Measurements from ENCODE around the gene LASP1.
"Not testable (repeated sequence)": the region's sequence is repeated elsewhere in the genome, so short reads cannot be mapped to it uniquely, and the experiment has no call there.

Gene LASP1

DNA sequence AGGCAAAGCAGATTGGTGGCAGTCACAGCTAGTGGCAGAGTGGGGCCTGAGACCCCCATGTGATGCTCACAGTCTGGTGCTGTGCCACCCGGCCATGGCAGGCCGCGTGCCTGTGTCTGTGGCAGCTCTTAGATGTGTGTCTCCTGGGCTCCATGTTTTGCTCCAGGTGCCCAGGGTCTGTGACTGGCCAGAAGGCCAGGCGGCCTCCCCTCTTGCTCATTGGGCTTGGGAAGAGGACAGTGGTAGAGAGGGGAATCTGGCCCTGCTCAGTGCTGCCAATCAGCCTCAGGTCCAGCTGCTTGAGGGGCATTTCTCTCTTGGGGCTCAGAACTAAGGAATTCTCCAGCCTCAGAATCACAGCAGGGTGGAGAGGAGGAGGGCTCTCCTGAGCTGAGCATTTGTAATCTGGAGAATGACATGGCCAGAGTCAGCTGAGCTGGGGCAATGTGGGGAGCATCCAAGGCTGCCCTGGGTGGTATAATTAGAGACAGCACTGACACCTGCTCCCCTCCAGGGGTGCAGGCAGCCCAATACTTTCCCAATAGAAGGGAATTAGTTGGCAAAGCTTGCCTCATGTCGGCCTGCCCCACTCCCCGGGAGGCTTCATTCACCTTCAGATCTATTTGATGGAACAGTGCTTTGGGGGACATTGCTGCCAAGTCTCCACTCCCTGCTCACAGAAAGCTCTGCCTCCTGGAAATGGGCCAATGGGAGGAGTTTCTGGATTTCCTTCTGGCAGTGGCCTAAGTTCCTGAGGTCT is 52.9 kb downstream of the LASP1 start:
- peaks cover 48% of the 10 kb centered on the region for H3K4me1 ChIP-seq (ENCODE audit: control insufficient read depth, insufficient read depth, low read length)
- no peaks in the 10 kb centered on the region for H3K27me3 ChIP-seq (replicated peaks; ENCODE audit: control insufficient read depth, insufficient read depth, low read length)
- DNase-seq (ENCODE audit: low read depth), result peak; percentile 70
- no peak overlapping the region for H3K9ac ChIP-seq (ENCODE audit: low read length)
- H3K4me3 ChIP-seq (ENCODE audit: low read length), result no peak overlapping the region
- H3K9me3 ChIP-seq (ENCODE audit: control insufficient read depth, low read length), result no peaks in the 10 kb centered on the region
- H3K36me3 ChIP-seq (ENCODE audit: control insufficient read depth, insufficient read depth, low read length, severe bottlenecking), result peaks cover 31% of the 10 kb centered on the region

DNA sequence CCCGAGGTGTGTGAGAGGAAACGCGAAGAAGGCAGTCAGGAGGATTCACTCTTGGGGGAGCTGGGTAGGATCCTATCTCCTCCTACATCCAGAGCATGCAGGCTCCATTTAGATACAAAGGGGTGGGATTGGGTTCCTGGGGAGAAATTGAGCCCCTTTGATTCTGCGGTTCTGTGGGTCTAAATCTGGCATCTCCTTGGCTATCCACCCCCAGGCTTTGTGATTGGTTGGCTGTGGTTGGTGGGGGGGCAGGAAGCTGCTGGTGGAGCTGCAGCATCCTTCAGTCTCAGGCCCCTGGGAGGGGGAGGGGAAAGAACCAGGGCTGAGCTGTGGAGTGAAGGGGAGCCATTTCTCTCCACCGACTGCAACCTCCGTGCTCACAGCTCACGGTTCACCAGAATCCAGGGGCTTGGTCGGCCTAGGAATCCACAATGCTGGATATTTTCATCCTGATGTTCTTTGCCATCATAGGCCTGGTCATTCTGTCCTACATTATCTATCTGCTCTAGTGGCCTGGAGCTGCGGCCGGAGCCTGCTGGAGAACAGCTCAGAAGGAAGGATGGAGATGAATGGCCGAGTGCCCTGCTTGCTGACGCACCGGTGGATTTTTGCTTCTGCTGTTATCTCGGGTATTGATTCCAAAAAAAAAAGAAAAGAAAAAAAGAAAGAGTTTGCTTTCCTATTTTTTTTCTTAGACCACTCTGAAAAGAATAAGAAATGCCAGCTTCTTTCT is 55.6 kb downstream of the LASP1 start, which contains the start of gene LASP1NB:
TSS of gene LASP1NB (plus strand) at position 352 of the 733 bp plus-strand sequence.
- Histone ChIP-seq H3K36me3 (ENCODE audit: control insufficient read depth, insufficient read depth, low read length, severe bottlenecking) (peaks cover 3% of the 10 kb centered on the region), H3K9me3 (ENCODE audit: control insufficient read depth, low read length) (no peaks in the 10 kb centered on the region), H3K27me3 (replicated peaks; ENCODE audit: control insufficient read depth, insufficient read depth, low read length) (no peaks in the 10 kb centered on the region), H3K9ac (ENCODE audit: low read length) (no peak within 1 kb of the TSS), H3K4me1 (ENCODE audit: control insufficient read depth, insufficient read depth, low read length) (peaks cover 39% of the 10 kb centered on the region), H3K4me3 (ENCODE audit: low read length) (no peak within 1 kb of the TSS)
- DNase-seq (ENCODE audit: low read depth), result no peak

DNA sequence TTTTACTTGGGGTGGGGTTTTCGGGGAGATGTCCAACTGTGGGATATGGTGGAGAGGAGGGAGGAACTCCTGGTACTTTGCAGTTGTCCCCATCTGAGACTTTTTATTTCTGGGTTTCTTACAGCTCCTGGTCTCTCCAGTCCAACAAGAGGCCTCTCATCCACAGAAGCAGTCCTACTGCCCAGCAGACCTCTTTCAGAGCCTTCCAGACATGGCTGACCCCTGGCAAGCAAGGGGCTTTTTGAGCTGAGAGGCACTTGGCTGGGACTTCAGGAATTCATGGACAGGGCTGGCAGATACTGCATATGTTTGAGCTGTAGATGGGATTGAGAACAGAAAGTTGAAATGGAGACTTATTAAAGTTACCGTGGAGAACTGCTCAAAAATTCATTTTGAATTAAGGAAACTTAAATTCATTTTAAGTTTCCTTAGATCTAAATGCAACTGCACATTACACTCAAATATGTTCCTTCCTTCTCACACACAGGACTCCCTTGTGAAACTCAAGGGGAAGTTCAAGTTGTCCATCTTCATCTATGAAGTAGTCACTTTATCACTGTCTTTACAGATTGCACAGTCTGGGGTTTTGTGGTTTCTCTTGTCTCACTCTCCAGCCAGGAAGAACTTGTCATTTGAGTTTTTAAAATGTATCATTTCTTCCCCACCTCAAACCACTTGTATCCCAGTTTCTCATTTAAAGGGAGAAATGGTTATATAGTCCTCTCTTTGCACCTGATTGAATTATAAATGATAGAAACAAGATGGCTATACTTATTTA is 56.6 kb downstream of the LASP1 start:
- H3K9ac ChIP-seq (ENCODE audit: low read length), result no peak overlapping the region
- no peaks in the 10 kb centered on the region for H3K27me3 ChIP-seq (replicated peaks; ENCODE audit: control insufficient read depth, insufficient read depth, low read length)
- DNase-seq (ENCODE audit: low read depth), result no peak
- H3K4me3 ChIP-seq (ENCODE audit: low read length), result no peak overlapping the region
- no peaks in the 10 kb centered on the region for H3K36me3 ChIP-seq (ENCODE audit: control insufficient read depth, insufficient read depth, low read length, severe bottlenecking)
- H3K4me1 ChIP-seq (ENCODE audit: control insufficient read depth, insufficient read depth, low read length), result peaks cover 28% of the 10 kb centered on the region
- no peaks in the 10 kb centered on the region for H3K9me3 ChIP-seq (ENCODE audit: control insufficient read depth, low read length)

DNA sequence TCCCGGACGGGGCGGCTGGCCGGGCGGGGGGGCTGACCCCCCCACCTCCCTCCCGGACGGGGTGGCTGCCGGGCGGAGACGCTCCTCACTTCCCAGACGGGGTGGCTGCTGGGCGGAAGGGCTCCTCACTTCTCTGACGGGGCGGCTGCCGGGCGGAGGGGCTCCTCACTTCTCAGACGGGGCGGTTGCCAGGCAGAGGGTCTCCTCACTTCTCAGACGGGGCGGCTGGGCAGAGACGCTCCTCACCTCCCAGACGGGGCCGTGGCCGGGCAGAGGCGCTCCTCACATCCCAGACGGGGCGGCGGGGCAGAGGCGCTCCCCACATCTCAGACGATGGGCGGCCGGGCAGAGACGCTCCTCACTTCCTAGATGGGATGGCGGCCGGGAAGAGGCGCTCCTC is 60.9 kb downstream of the LASP1 start:
- not testable (repeated sequence) for H3K9ac ChIP-seq (ENCODE audit: low read length); H3K9me3 ChIP-seq (ENCODE audit: control insufficient read depth, low read length); H3K4me3 ChIP-seq (ENCODE audit: low read length); H3K4me1 ChIP-seq (ENCODE audit: control insufficient read depth, insufficient read depth, low read length); DNase-seq (ENCODE audit: low read depth); H3K27me3 ChIP-seq (replicated peaks; ENCODE audit: control insufficient read depth, insufficient read depth, low read length); H3K36me3 ChIP-seq (ENCODE audit: control insufficient read depth, insufficient read depth, low read length, severe bottlenecking)

DNA sequence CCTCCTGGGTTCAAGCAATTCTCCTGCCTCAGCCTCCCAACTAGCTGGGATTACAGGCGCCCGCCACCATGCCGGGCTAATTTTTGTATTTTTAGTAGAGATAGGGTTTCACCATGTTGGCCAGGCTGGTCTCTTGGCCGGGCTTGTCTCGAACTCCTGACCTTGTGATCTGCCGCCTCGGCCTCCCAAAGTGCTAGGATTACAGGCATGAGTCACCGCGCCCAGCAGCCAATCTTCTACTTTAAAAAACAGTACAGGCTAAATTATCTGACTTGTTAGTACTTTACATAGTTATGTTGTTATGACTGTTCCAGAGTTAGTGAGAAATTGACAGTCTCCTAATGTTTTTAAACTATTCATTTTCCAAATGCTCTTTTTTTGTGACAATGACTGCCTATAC is 64.1 kb downstream of the LASP1 start:
- not testable (repeated sequence) for DNase-seq (ENCODE audit: low read depth); H3K4me1 ChIP-seq (ENCODE audit: control insufficient read depth, insufficient read depth, low read length); H3K36me3 ChIP-seq (ENCODE audit: control insufficient read depth, insufficient read depth, low read length, severe bottlenecking); H3K9me3 ChIP-seq (ENCODE audit: control insufficient read depth, low read length); H3K9ac ChIP-seq (ENCODE audit: low read length); H3K4me3 ChIP-seq (ENCODE audit: low read length); H3K27me3 ChIP-seq (replicated peaks; ENCODE audit: control insufficient read depth, insufficient read depth, low read length)

DNA sequence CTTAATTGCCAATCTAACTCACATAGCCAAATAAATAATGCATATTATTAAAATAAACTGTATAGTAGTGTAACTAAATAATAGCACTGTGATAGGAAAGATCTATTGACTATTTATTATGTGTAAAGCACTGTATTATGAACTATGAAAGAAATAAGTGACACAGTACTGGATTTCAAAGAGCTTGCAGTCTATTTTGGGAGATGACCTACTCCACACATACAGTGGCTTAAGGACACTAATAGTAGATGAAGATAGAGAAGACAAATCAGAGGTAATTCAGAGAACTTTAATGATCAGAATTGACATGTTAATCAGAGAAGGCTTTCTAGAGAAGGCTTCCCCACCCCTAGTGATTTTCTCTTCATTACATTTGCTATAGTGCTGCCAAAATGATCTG is 70.1 kb downstream of the LASP1 start:
- Histone ChIP-seq H3K9me3 (ENCODE audit: control insufficient read depth, low read length) (no peaks in the 10 kb centered on the region), H3K36me3 (ENCODE audit: control insufficient read depth, insufficient read depth, low read length, severe bottlenecking) (no peaks in the 10 kb centered on the region), H3K4me1 (ENCODE audit: control insufficient read depth, insufficient read depth, low read length) (peaks cover 2% of the 10 kb centered on the region), H3K4me3 (ENCODE audit: low read length) (no peak overlapping the region), H3K9ac (ENCODE audit: low read length) (no peak overlapping the region), H3K27me3 (replicated peaks; ENCODE audit: control insufficient read depth, insufficient read depth, low read length) (no peaks in the 10 kb centered on the region)
- DNase-seq (ENCODE audit: low read depth), result no peak

DNA sequence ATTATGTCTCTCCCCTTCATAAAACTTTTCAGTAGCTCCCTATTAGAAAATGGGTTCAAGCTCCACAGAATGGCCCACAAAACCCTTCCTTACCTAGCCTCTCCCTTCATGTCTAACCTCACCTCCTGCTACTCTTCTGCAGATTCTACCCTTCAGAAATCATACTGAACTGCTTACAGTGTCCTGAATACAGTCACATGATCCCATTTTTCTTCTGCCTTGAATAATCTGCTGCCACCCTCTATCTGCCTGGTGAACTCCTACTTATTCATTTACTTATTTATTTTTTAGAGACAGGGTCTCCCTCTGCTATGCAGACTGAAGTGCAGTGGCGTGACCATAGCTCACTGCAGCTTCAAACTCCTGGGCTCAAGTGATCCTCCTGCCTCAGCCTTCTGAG is 70.5 kb downstream of the LASP1 start:
- H3K4me3 ChIP-seq (ENCODE audit: low read length), result no peak overlapping the region
- no peaks in the 10 kb centered on the region for H3K36me3 ChIP-seq (ENCODE audit: control insufficient read depth, insufficient read depth, low read length, severe bottlenecking)
- DNase-seq (ENCODE audit: low read depth), result no peak
- H3K9ac ChIP-seq (ENCODE audit: low read length), result no peak overlapping the region
- H3K9me3 ChIP-seq (ENCODE audit: control insufficient read depth, low read length), result no peaks in the 10 kb centered on the region
- H3K4me1 ChIP-seq (ENCODE audit: control insufficient read depth, insufficient read depth, low read length), result peaks cover 2% of the 10 kb centered on the region
- H3K27me3 ChIP-seq (replicated peaks; ENCODE audit: control insufficient read depth, insufficient read depth, low read length), result no peaks in the 10 kb centered on the region

DNA sequence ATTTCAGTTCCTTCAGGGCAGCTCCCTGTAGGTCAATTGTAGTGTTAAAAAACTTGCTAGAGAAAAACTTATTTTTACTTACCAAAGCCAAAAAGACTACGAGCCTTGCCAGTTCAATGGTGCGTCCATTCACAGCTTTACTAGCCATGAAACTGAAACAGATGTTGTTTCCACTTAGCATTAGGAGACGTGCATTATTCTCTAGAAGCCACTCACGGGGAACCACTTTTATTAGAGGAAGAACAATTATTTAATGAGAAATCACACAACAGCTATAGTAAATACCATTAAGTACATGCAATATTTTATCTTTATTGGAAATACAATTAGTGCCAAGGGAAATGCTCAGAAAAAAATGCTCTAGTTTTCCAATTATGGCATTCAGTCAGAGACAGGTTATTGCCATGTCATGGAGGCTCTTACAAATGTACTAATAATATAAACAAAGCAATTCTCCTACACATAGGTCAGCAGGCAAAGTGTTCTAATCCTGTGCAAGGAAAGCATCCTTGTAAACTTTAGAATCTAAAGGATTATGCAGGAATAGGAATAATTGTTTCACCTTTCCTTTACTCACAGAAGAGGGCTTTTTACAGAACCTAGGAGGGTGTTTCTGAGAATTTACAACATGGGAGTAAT is 73.0 kb downstream of the LASP1 start:
- Histone ChIP-seq H3K9me3 (ENCODE audit: control insufficient read depth, low read length) (no peaks in the 10 kb centered on the region), H3K36me3 (ENCODE audit: control insufficient read depth, insufficient read depth, low read length, severe bottlenecking) (no peaks in the 10 kb centered on the region), H3K4me3 (ENCODE audit: low read length) (no peak overlapping the region), H3K9ac (ENCODE audit: low read length) (no peak overlapping the region), H3K27me3 (replicated peaks; ENCODE audit: control insufficient read depth, insufficient read depth, low read length) (no peaks in the 10 kb centered on the region), H3K4me1 (ENCODE audit: control insufficient read depth, insufficient read depth, low read length) (peaks cover 2% of the 10 kb centered on the region)
- no peak for DNase-seq (ENCODE audit: low read depth)

DNA sequence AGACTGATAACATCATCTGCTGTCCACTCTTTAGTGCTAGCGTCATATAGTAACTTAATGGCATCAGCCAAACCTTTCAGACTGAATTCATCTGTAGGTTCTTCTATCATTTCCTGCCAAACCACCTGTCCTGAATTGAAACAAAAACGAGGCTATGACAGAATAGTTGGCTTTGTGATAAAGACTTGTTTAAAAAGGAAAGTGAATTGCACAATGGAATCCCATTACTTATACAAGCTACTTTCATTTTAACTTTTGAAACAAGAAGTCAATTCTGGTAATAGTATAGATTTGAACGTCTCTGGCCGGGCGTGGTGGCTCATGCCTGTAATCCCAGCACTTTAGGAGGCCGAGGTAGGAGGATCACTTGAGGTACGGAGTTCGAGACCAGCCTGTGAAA is 73.7 kb downstream of the LASP1 start:
- H3K4me3 ChIP-seq (ENCODE audit: low read length), result no peak overlapping the region
- H3K36me3 ChIP-seq (ENCODE audit: control insufficient read depth, insufficient read depth, low read length, severe bottlenecking), result no peaks in the 10 kb centered on the region
- peaks cover 2% of the 10 kb centered on the region for H3K4me1 ChIP-seq (ENCODE audit: control insufficient read depth, insufficient read depth, low read length)
- DNase-seq (ENCODE audit: low read depth), result no peak
- H3K9ac ChIP-seq (ENCODE audit: low read length), result no peak overlapping the region
- H3K9me3 ChIP-seq (ENCODE audit: control insufficient read depth, low read length), result no peaks in the 10 kb centered on the region
- H3K27me3 ChIP-seq (replicated peaks; ENCODE audit: control insufficient read depth, insufficient read depth, low read length), result no peaks in the 10 kb centered on the region

DNA sequence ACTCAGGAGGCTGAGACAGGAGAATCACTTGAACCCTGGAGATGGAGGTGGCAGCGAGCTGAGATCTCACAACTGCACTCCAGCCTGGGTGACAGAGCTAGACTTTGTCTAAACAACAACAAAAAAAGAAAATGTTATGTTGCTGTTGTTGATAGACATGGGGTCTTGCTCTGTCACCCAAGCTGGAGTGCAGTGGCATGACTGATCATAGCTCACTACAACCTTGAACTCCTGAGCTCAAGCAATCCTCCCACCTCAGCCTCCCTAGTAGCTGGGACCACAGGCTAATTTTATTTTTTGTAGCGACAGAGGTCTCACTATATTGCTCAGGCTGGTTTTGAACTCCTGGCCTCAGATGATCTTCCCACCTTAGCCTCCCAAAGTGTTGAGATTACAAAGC is 77.3 kb downstream of the LASP1 start:
- no peak for DNase-seq (ENCODE audit: low read depth)
- H3K4me3 ChIP-seq (ENCODE audit: low read length), result no peak overlapping the region
- H3K9ac ChIP-seq (ENCODE audit: low read length), result no peak overlapping the region
- no peaks in the 10 kb centered on the region for H3K36me3 ChIP-seq (ENCODE audit: control insufficient read depth, insufficient read depth, low read length, severe bottlenecking)
- H3K4me1 ChIP-seq (ENCODE audit: control insufficient read depth, insufficient read depth, low read length), result no peaks in the 10 kb centered on the region
- no peaks in the 10 kb centered on the region for H3K9me3 ChIP-seq (ENCODE audit: control insufficient read depth, low read length)
- no peaks in the 10 kb centered on the region for H3K27me3 ChIP-seq (replicated peaks; ENCODE audit: control insufficient read depth, insufficient read depth, low read length)

DNA sequence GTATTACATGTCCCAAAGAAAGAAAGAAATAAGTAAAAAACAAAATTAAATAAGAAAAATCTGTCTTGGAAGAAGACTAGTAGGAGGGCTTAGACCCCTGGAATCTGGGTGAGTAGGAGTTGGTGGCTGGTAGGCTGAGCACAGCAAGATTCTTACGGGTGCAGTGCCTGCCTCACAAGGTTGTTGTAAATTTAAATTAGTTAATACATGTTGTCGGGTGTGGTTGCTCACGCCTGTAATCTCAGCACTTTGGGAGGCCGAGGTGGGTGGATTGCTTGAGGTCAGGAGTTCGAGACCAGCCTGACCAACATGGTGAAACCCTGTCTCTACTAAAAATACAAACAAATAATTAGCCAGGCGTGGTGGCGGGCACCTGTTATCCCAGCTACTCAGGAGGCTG is 83.9 kb downstream of the LASP1 start:
- not testable (repeated sequence) for H3K27me3 ChIP-seq (replicated peaks; ENCODE audit: control insufficient read depth, insufficient read depth, low read length); H3K9ac ChIP-seq (ENCODE audit: low read length); H3K36me3 ChIP-seq (ENCODE audit: control insufficient read depth, insufficient read depth, low read length, severe bottlenecking); DNase-seq (ENCODE audit: low read depth); H3K4me1 ChIP-seq (ENCODE audit: control insufficient read depth, insufficient read depth, low read length); H3K4me3 ChIP-seq (ENCODE audit: low read length); H3K9me3 ChIP-seq (ENCODE audit: control insufficient read depth, low read length)
